Liver (tissue), 9 donors: ENCODE measurements around the gene SLC35F4. TPM values are rescaled to one million over a fixed set of nuclear protein-coding genes. Genes with fewer than 3 reads are reported as not detected.

Experiments
- DNase-seq: peaks from one replicate; pipeline ENCODE4 v3.0.0-alpha.2; 2017; ENCODE audit warnings: low spot score
- H3K27ac ChIP-seq, 2 donors: one replicate each; pipeline ENCODE4 v1.7.0; 2013; ENCODE audit warnings: inconsistent platforms in 2 of 2, low read length in 2 of 2, control low read depth in 1 of 2, low read depth in 1 of 2, mild to moderate bottlenecking in 1 of 2
- H3K27me3 ChIP-seq, 4 donors: one replicate each; pipeline versions ENCODE4 v1.6.1 to v1.7.0; 2013; ENCODE audit warnings: low read length in 3 of 4, inconsistent platforms in 1 of 4, mild to moderate bottlenecking in 1 of 4, moderate library complexity in 1 of 4; ENCODE audit not compliant: control insufficient read depth in 4 of 4, insufficient read depth in 4 of 4
- H3K36me3 ChIP-seq, 4 donors: one replicate each; pipeline versions ENCODE4 v1.6.1 to v1.7.0; 2013; ENCODE audit warnings: low read length in 3 of 4, mild to moderate bottlenecking in 3 of 4, low read depth in 1 of 4, moderate library complexity in 1 of 4; ENCODE audit not compliant: control insufficient read depth in 4 of 4, insufficient read depth in 3 of 4
- H3K4me1 ChIP-seq, 4 donors: one replicate each; pipeline versions ENCODE4 v1.6.1 to v1.7.0; 2013; ENCODE audit warnings: low read length in 3 of 4, mild to moderate bottlenecking in 3 of 4, moderate library complexity in 1 of 4; ENCODE audit not compliant: control insufficient read depth in 4 of 4, insufficient read depth in 4 of 4
- H3K4me3 ChIP-seq, 3 donors: one replicate each; pipeline versions ENCODE4 v1.6.1 to v1.7.0; 2013; ENCODE audit warnings: low read length in 3 of 3, control low read depth in 1 of 3, low read depth in 1 of 3, mild to moderate bottlenecking in 1 of 3
- H3K9ac ChIP-seq, 2 donors: one replicate each; pipeline ENCODE4 v1.7.0; 2013; ENCODE audit warnings: low read length in 2 of 2, mild to moderate bottlenecking in 2 of 2, moderate library complexity in 2 of 2, control low read depth in 1 of 2, low read depth in 1 of 2
- H3K9me3 ChIP-seq, 4 donors: one replicate each; pipeline versions ENCODE4 v1.6.1 to v1.7.0; 2013; ENCODE audit warnings: low read length in 3 of 4; ENCODE audit not compliant: control insufficient read depth in 4 of 4
- EGR1 ChIP-seq, 2 donors: IDR thresholded peaks; 2 replicates each; pipeline ENCODE4 v1.6.1; 2016 to 2018; ENCODE audit warnings: antibody characterized with exemption in 2 of 2, low read depth in 2 of 2
- FOXA2 ChIP-seq: IDR thresholded peaks from 2 replicates; pipeline ENCODE4 v1.6.1; 2016; ENCODE audit warnings: antibody characterized with exemption
- HNF4A ChIP-seq, 2 donors: conservative IDR thresholded peaks; 2 replicates each; pipeline ENCODE4 v1.6.1; 2016; ENCODE audit warnings: antibody characterized with exemption in 2 of 2, mild to moderate bottlenecking in 2 of 2
- HNF4G ChIP-seq: IDR thresholded peaks from 2 replicates; pipeline ENCODE4 v1.6.1; 2016; ENCODE audit warnings: antibody characterized with exemption
- NR2F2 ChIP-seq: IDR thresholded peaks from 2 replicates; pipeline ENCODE4 v1.6.1; 2016; ENCODE audit warnings: antibody characterized with exemption
- RAD21 ChIP-seq, 2 donors: IDR thresholded peaks; 2 replicates each; pipeline ENCODE4 v1.6.1; 2016; ENCODE audit warnings: antibody characterized with exemption in 2 of 2, mild to moderate bottlenecking in 2 of 2
- TAF1 ChIP-seq: conservative IDR thresholded peaks from 2 replicates; pipeline ENCODE4 v1.6.1; 2016; ENCODE audit warnings: antibody characterized with exemption, mild to moderate bottlenecking
- YY1 ChIP-seq: IDR thresholded peaks from 2 replicates; pipeline ENCODE4 v1.6.1; 2016; ENCODE audit warnings: antibody characterized with exemption, mild to moderate bottlenecking
- WGBS: extraction: QIAGEN DNeasy Blood & Tissue Kit; methylation state at CpG from one replicate; pipeline ENCODE4 v1.1.7; 2013; 5-methylcytosine and 5-hydroxymethylcytosine counted together
- polyA plus RNA-seq, 2 donors: library from polyadenylated mRNA; stranded (reverse) in 1 of 2; unstranded in 1 of 2; fragments of 200-250 nt in 1 of 2; fragments of >200 nt in 1 of 2; fragmentation: Nextera tagmentation in 1 of 2; extraction: Ambion mirVana in 1 of 2; gene quantifications; one replicate each; pipeline versions ENCODE4 v1.2.1 to v1.2.3, GENCODE V29; 2013 to 2015
- total RNA-seq, 2 donors: library from RNA; depleted of rRNA; stranded (reverse); fragments of >200 nt; gene quantifications; one replicate each; pipeline ENCODE4 v1.2.3, GENCODE V29; 2014
- TF ChIP-seq, protein P1 (sequence below): IDR thresholded peaks from 2 replicates; pipeline ENCODE4 v1.6.1; 2016; ENCODE audit warnings: antibody characterized with exemption
- TF ChIP-seq, protein P2 (sequence below): fragments of 150-350 bp; IDR thresholded peaks from 2 replicates; pipeline ENCODE4 v1.5.1; 2017; ENCODE audit warnings: improper control_type of control experiment, low read depth, low read length; ENCODE audit not compliant: missing input control
- donor health status: healthy.
- donor health status: healthy.
- donor health status: healthy.
- donor health status: healthy.
- donor health status: healthy.

Gene SLC35F4
- total and polyA plus RNA-seq, 4 donors = not detected

DNA sequence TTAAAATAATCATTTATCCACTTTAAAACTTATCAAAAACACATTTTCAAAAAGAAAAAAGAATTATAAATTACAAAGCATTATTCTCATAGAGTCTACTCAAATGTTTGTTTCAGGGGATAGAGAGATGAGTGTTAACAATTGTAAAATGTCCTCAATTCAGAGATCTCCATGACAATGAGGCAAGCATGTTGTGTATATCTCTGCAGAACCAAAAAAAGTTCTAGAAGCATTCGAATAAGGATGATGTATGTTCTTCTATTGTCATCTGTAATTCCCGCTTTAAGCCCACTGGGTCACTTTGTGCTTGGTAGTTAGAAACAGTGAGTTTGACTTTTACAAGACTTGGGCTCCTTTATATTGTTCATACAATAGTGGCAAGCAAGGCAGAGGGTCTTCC is 298.7 kb downstream of the SLC35F4 start:
- no peaks in the 10 kb centered on the region for H3K27me3 ChIP-seq
- H3K36me3 ChIP-seq = no peaks in the 10 kb centered on the region
- no peaks in the 10 kb centered on the region for H3K9me3 ChIP-seq
- no peak overlapping the region for H3K27ac ChIP-seq
- H3K4me3 ChIP-seq = no peak overlapping the region
- no peaks in the 10 kb centered on the region for H3K4me1 ChIP-seq
- no peak for DNase-seq
- no peak for TF ChIP-seq TAF1
- no peak for TF ChIP-seq FOXA2
- 95% methylated on average over 2 of the region's 2 CpGs for WGBS
- no peak overlapping the region for H3K9ac ChIP-seq

DNA sequence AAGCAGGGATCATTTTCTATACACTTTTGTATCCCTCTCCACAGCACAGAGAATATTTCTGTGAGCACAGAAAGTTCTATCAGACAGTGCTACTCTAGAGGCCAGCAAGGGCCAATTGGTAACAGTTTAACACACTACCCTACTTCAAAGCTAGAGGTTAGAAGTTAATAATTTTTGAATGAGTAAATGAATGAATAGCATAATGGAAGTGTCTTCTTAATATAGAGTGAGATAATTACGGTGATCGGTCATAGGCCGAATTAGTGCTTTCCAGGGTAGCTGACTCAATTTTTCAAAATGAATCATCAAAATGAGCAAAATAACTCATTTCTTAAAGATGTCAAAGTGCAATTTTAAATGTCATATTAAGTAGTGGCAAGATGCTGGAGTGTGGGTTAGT is 305.2 kb downstream of the SLC35F4 start:
- H3K4me1 ChIP-seq = no peaks in the 10 kb centered on the region
- H3K27ac ChIP-seq = no peak overlapping the region
- H3K27me3 ChIP-seq = no peaks in the 10 kb centered on the region

DNA sequence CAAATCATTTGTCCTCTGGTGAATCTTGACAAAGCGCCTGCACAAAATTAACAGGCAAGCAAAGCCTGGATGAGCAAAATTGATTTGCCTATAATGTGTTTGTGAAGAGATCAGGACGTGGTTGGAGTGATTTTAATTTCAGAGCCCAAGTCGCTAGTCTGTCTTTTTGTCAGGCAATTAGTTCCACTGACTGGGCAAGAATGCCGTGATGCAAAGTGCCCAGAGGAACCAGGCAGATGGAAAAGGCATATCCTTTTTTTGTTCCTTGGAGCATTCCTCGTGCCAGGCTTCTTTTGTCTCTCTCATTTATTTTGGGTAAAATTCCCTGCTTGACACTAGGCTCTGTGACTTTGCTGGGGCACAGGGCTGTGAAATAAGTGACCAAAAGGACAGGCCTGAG is 306.3 kb downstream of the SLC35F4 start:
- H3K4me1 ChIP-seq = no peaks in the 10 kb centered on the region
- no peak for DNase-seq
- H3K9me3 ChIP-seq = peaks cover 0 to 1% (median 0%) of the 10 kb centered on the region in 4 donors
- H3K27ac ChIP-seq = no peak overlapping the region
- H3K9ac ChIP-seq = no peak overlapping the region
- no peaks in the 10 kb centered on the region for H3K27me3 ChIP-seq
- no peak for TF ChIP-seq HNF4A (conservative IDR thresholded peaks at IDR 0.05)
- no peaks in the 10 kb centered on the region for H3K36me3 ChIP-seq
- WGBS = 86% methylated on average over 5 of the region's 5 CpGs
- no peak overlapping the region for H3K4me3 ChIP-seq

More for the DNA sequence above, 305.2 kb downstream of the SLC35F4 start:
- no peaks in the 10 kb centered on the region for H3K36me3 ChIP-seq
- 82% methylated on average over 3 of the region's 3 CpGs for whole genome bisulfite sequencing
- H3K4me3 ChIP-seq = no peak overlapping the region
- H3K9ac ChIP-seq = no peak overlapping the region
- H3K9me3 ChIP-seq = no peaks in the 10 kb centered on the region
- TF ChIP-seq NR2F2 (no peak), FOXA2 (no peak), YY1 (no peak), TAF1 (no peak), RAD21 (IDR thresholded peaks at IDR 0.05) (no peak), EGR1 (IDR thresholded peaks at IDR 0.05; ENCODE audit: low read depth in 2 of 2) (no peak)
- TF ChIP-seq, protein P1, sequence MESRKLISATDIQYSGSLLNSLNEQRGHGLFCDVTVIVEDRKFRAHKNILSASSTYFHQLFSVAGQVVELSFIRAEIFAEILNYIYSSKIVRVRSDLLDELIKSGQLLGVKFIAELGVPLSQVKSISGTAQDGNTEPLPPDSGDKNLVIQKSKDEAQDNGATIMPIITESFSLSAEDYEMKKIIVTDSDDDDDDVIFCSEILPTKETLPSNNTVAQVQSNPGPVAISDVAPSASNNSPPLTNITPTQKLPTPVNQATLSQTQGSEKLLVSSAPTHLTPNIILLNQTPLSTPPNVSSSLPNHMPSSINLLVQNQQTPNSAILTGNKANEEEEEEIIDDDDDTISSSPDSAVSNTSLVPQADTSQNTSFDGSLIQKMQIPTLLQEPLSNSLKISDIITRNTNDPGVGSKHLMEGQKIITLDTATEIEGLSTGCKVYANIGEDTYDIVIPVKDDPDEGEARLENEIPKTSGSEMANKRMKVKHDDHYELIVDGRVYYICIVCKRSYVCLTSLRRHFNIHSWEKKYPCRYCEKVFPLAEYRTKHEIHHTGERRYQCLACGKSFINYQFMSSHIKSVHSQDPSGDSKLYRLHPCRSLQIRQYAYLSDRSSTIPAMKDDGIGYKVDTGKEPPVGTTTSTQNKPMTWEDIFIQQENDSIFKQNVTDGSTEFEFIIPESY = no peak
- TF ChIP-seq, protein P2, sequence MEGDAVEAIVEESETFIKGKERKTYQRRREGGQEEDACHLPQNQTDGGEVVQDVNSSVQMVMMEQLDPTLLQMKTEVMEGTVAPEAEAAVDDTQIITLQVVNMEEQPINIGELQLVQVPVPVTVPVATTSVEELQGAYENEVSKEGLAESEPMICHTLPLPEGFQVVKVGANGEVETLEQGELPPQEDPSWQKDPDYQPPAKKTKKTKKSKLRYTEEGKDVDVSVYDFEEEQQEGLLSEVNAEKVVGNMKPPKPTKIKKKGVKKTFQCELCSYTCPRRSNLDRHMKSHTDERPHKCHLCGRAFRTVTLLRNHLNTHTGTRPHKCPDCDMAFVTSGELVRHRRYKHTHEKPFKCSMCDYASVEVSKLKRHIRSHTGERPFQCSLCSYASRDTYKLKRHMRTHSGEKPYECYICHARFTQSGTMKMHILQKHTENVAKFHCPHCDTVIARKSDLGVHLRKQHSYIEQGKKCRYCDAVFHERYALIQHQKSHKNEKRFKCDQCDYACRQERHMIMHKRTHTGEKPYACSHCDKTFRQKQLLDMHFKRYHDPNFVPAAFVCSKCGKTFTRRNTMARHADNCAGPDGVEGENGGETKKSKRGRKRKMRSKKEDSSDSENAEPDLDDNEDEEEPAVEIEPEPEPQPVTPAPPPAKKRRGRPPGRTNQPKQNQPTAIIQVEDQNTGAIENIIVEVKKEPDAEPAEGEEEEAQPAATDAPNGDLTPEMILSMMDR = no peak
- no peak for DNase-seq

DNA sequence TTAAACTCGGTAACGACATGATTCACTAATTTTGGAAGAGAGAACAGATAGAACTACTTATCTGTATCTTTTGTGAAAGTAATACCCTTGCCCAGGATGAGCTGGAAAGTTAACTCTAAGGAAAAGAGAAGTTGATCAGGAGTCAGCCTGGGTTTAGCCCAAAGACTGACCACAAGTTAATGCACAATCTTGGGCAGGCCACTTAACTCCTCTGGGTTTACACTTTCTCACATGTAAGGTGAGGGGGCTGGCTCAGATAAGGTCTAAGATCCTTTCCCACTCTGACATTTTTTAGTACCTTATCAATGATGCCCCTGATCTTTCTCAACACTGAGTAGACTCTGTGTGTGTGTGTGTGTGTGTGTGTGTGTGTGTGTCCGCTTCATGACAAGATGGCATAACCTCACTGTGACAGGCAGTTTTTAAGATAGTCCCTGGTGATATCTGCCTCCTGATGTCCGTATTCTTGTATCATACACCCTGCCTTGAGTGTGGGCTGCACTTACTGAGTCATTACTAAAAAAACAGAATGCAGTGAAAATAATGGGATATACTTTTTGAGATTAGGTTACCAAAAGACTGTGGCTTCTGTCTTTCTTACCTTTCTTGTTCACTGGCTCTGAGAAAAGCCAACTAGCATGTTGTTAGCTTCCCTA is 316.0 kb downstream of the SLC35F4 start:
- H3K4me1 ChIP-seq = no peaks in the 10 kb centered on the region
- H3K4me3 ChIP-seq = no peak overlapping the region
- H3K9me3 ChIP-seq = peaks cover 0 to 1% (median 0%) of the 10 kb centered on the region in 4 donors
- no peaks in the 10 kb centered on the region for H3K27me3 ChIP-seq
- H3K27ac ChIP-seq = no peak overlapping the region
- no peak overlapping the region for H3K9ac ChIP-seq
- WGBS = 85% methylated on average over 4 of the region's 4 CpGs
- H3K36me3 ChIP-seq = no peaks in the 10 kb centered on the region
- DNase-seq = no peak
- no peak for TF ChIP-seq HNF4G
- TF ChIP-seq FOXA2 = no peak
- TF ChIP-seq EGR1 (IDR thresholded peaks at IDR 0.05; ENCODE audit: low read depth in 2 of 2) = no peak
